NCI-H226 (cell line): ENCODE results near the gene IRF4.

Experiments used
- DNase-seq: peaks from one replicate; pipeline ENCODE4 v3.0.0-alpha.2; 2015

IRF4 gene

GRCh38 chr6:391559-392440 is at the start of gene IRF4:
IRF4 (plus strand) TSS chr6:391752; CDS start chr6:393153, 1,401 bp downstream.
- DNase-seq: no peak

GRCh38 chr6:341914-342831 is 49.4 kb upstream of the IRF4 start:
- DNase-seq: no peak

- no peak for DNase-seq
Observed at GRCh38 chr6:342832-343179, 48.7 kb upstream of the IRF4 start.

- no peak for DNase-seq
Observed at GRCh38 chr6:343226-343935, 48.2 kb upstream of the IRF4 start.

- DNase-seq: no peak
Observed at GRCh38 chr6:343960-344815, 47.4 kb upstream of the IRF4 start.

GRCh38 chr6:344816-345340 is 46.7 kb upstream of the IRF4 start:
- no peak for DNase-seq

- no peak for DNase-seq
Observed at GRCh38 chr6:345747-346385, 45.7 kb upstream of the IRF4 start.

GRCh38 chr6:346386-347030 is 45.0 kb upstream of the IRF4 start:
- DNase-seq: no peak

GRCh38 chr6:347232-347631 is 44.3 kb upstream of the IRF4 start:
- no peak for DNase-seq

- no peak for DNase-seq
Observed at GRCh38 chr6:347951-348859, 43.3 kb upstream of the IRF4 start.

GRCh38 chr6:348860-349396 is 42.6 kb upstream of the IRF4 start:
- DNase-seq: no peak

GRCh38 chr6:349491-349921 is 42.0 kb upstream of the IRF4 start:
- DNase-seq: no peak

- DNase-seq: no peak
Observed at GRCh38 chr6:350371-350770, 41.2 kb upstream of the IRF4 start.

GRCh38 chr6:351011-351866 is 40.3 kb upstream of the IRF4 start:
- no peak for DNase-seq

GRCh38 chr6:351867-352289 is 39.7 kb upstream of the IRF4 start:
- no peak for DNase-seq

- no peak for DNase-seq
Observed at GRCh38 chr6:352474-352873, 39.1 kb upstream of the IRF4 start.

GRCh38 chr6:352896-353470 is 38.6 kb upstream of the IRF4 start:
- no peak for DNase-seq
